ENCODE results near the gene MUCL3.

DNA sequence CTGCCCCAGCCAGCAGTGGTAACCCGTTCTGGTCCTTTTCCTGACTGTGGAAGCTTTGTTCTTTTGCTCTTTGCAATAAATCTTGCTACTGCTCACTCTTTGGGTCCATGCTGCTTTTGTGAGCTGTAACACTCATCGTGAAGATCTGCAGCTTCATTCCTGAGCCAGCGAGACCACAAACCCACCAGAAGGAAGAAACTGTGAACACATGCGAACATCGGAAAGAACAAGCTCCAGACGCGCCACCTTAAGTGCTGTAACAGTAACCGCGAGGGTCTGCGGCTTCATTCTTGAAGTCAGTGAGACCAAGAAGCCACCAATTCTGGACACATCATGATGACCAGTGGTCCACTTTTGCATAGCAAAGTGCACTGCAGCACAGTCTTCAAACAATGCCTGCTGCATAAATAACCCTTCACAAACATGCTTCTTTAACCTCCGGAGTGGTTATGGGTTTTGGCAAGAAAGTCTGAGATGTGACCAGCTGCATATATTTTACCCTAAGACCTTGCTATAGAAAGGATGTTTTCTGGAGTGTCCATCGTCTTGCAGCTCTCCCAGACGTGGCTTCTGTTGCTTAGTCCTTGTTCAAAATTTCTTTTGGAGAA, 60.6 kb downstream of the MUCL3 start:
- TF ChIP-seq CTCF (IDR thresholded peaks at IDR 0.05) (no peak), POLR2A (IDR thresholded peaks at IDR 0.05) (no peak)
